Measurements from ENCODE around the gene GKAP1. TPM values are rescaled to one million over a fixed set of nuclear protein-coding genes. Genes with fewer than 3 reads are reported as not detected.
"Not testable (repeated sequence)": the region's sequence is repeated elsewhere in the genome, so short reads cannot be mapped to it uniquely, and the experiment has no call there.

The GKAP1 gene
- total RNA-seq, 2 experiments from 2014 or later: 8.5 to 8.6 TPM

DNA sequence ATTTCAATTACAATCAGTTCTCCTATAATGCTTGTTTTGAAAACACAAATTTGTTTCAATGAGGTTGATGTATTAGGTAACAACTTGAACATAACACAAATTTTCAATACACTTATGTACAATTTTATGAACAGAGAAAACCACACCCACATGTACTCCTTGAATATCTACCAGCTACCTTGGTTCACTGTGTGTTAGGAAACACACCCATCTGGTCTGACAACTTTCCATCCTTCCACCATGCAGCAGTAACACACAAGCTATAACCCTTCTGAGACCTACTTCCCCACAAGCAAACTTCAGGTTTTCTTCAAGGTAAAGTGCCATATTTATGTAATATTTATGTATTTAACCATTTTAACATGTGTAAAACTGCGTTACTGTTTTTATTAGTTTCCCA is 73.4 kb downstream of the GKAP1 start:
- Histone ChIP-seq H3K4me1 (ENCODE audit: insufficient read depth, low read length, poor library complexity, severe bottlenecking) (no peaks in the 10 kb centered on the region), H3K79me2 (ENCODE audit: insufficient read depth, low read depth, low read length) (no peaks in the 10 kb centered on the region), H2AFZ (ENCODE audit: low read length) (no peak overlapping the region), H3K27ac (ENCODE audit: low read depth, low read length, poor library complexity, severe bottlenecking) (no peak overlapping the region), H3K4me3 (ENCODE audit: low read depth, low read length, poor library complexity, severe bottlenecking) (no peak overlapping the region), H3K36me3 (ENCODE audit: insufficient read depth, low read length) (no peaks in the 10 kb centered on the region), H4K20me1 (ENCODE audit: insufficient read depth, low read length) (no peaks in the 10 kb centered on the region), H3K4me2 (ENCODE audit: low read length) (no peak overlapping the region), H3K9me3 (ENCODE audit: low read length) (no peaks in the 10 kb centered on the region), H3K9me2 (ENCODE audit: insufficient read depth, low read length) (no peaks in the 10 kb centered on the region)
- ChIA-PET POLR2A (no interaction called here), CTCF (ENCODE audit: unreplicated experiment) (no interaction called here)
- no TSS peak for BruUV-seq (replicated peaks)
- DNase-seq (ENCODE audit: low spot score): no peak
- TF ChIP-seq CTCF (conservative IDR thresholded peaks at IDR 0.05; ENCODE audit: low read length) (no peak), EZH2phosphoT487 (IDR thresholded peaks at IDR 0.05; ENCODE audit: borderline replicate concordance, low read depth, low read length) (no peak)
- intact Hi-C loops (cut with micrococcal nuclease; ENCODE audit: unreplicated experiment): no loop called here

DNA sequence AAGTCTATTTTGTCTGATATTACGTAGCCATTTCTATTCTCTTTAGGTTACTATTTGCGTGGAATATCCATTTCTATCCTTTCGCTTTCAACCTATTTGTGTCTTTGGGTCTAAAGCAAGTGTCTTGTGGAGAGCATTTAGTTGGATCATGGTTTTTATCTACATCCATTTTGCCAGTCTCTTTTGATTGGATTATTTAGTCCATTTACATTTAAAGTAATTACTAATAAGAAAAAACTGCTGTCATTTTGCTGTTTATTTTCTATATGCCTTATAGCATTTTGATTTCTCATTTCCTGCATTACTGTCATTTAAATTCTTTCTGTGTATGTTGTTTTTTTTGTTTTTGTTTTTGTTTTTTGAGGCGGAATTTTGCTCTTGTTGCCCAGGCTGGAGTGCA is 83.8 kb downstream of the GKAP1 start:
- H3K27ac ChIP-seq (ENCODE audit: low read depth, low read length, poor library complexity, severe bottlenecking): no peak overlapping the region
- intact Hi-C loops (cut with micrococcal nuclease; ENCODE audit: unreplicated experiment): no loop called here
- BruUV-seq (replicated peaks): no TSS peak
- no peak overlapping the region for H2AFZ ChIP-seq (ENCODE audit: low read length)
- no peaks in the 10 kb centered on the region for H3K9me3 ChIP-seq (ENCODE audit: low read length)
- ChIA-PET POLR2A (no interaction called here), CTCF (ENCODE audit: unreplicated experiment) (no interaction called here)
- H3K9me2 ChIP-seq (ENCODE audit: insufficient read depth, low read length): no peaks in the 10 kb centered on the region
- no peak for TF ChIP-seq CTCF (conservative IDR thresholded peaks at IDR 0.05; ENCODE audit: low read length)
- TF ChIP-seq EZH2phosphoT487 (IDR thresholded peaks at IDR 0.05; ENCODE audit: borderline replicate concordance, low read depth, low read length): no peak
- no peaks in the 10 kb centered on the region for H3K79me2 ChIP-seq (ENCODE audit: insufficient read depth, low read depth, low read length)
- no peaks in the 10 kb centered on the region for H3K4me1 ChIP-seq (ENCODE audit: insufficient read depth, low read length, poor library complexity, severe bottlenecking)
- H3K4me3 ChIP-seq (ENCODE audit: low read depth, low read length, poor library complexity, severe bottlenecking): no peak overlapping the region
- H3K4me2 ChIP-seq (ENCODE audit: low read length): no peak overlapping the region
- H4K20me1 ChIP-seq (ENCODE audit: insufficient read depth, low read length): no peaks in the 10 kb centered on the region
- DNase-seq (ENCODE audit: low spot score): no peak
- H3K36me3 ChIP-seq (ENCODE audit: insufficient read depth, low read length): no peaks in the 10 kb centered on the region

- H3K36me3 ChIP-seq (ENCODE audit: insufficient read depth, low read length); H2AFZ ChIP-seq (ENCODE audit: low read length); H3K9me3 ChIP-seq (ENCODE audit: low read length); H3K9me2 ChIP-seq (ENCODE audit: insufficient read depth, low read length); H3K4me3 ChIP-seq (ENCODE audit: low read depth, low read length, poor library complexity, severe bottlenecking); BruUV-seq (replicated peaks); DNase-seq (ENCODE audit: low spot score); H3K27ac ChIP-seq (ENCODE audit: low read depth, low read length, poor library complexity, severe bottlenecking); H3K4me1 ChIP-seq (ENCODE audit: insufficient read depth, low read length, poor library complexity, severe bottlenecking); POLR2A ChIA-PET; H4K20me1 ChIP-seq (ENCODE audit: insufficient read depth, low read length); H3K79me2 ChIP-seq (ENCODE audit: insufficient read depth, low read depth, low read length); intact Hi-C loops (cut with micrococcal nuclease; ENCODE audit: unreplicated experiment); H3K4me2 ChIP-seq (ENCODE audit: low read length); CTCF ChIA-PET (ENCODE audit: unreplicated experiment): not testable (repeated sequence)
Observed at GRCh38 chr9:83728591-83729368, 88.8 kb downstream of the GKAP1 start.
